PFSK-1 (cell line): ENCODE measurements around the gene GALNT18.

Experiments used
- POLR2AphosphoS5 ChIP-seq: IDR thresholded peaks from 2 replicates; pipeline ENCODE4 v1.6.1; 2012; ENCODE audit warnings: low read depth, mild to moderate bottlenecking, control low read depth, low read length, moderate library complexity
- REST ChIP-seq, 2 experiments: IDR thresholded peaks; 2 replicates each; pipeline versions ENCODE4 v1.6.1 to v1.8.0; 2011 to 2012; ENCODE audit warnings: low read depth in 2 of 2, low read length in 2 of 2, control low read depth in 1 of 2, inconsistent platforms in 1 of 2, mild to moderate bottlenecking in 1 of 2, moderate library complexity in 1 of 2; ENCODE audit not compliant: insufficient read depth in 1 of 2
- SIN3A ChIP-seq: IDR thresholded peaks from 2 replicates; pipeline ENCODE4 v1.6.1; 2012; ENCODE audit warnings: mild to moderate bottlenecking, low read length, moderate library complexity, borderline replicate concordance; ENCODE audit not compliant: insufficient read depth
- TAF1 ChIP-seq: IDR thresholded peaks from 2 replicates; pipeline ENCODE4 v1.6.1; 2012; ENCODE audit warnings: low read length, control low read depth, borderline replicate concordance; ENCODE audit not compliant: insufficient read depth

GRCh38 chr11:11594162-11594561, 27.6 kb downstream of the GALNT18 start:
- no peak for TF ChIP-seq POLR2AphosphoS5
- no peak for TF ChIP-seq SIN3A
- TF ChIP-seq REST (IDR thresholded peaks at IDR 0.05; ENCODE audit: insufficient read depth in 1 of 2, low read depth in 2 of 2, low read length in 2 of 2): no peak
- TF ChIP-seq TAF1: no peak
